Measurements from ENCODE around the gene ZNF385A.

Gene ZNF385A

DNA sequence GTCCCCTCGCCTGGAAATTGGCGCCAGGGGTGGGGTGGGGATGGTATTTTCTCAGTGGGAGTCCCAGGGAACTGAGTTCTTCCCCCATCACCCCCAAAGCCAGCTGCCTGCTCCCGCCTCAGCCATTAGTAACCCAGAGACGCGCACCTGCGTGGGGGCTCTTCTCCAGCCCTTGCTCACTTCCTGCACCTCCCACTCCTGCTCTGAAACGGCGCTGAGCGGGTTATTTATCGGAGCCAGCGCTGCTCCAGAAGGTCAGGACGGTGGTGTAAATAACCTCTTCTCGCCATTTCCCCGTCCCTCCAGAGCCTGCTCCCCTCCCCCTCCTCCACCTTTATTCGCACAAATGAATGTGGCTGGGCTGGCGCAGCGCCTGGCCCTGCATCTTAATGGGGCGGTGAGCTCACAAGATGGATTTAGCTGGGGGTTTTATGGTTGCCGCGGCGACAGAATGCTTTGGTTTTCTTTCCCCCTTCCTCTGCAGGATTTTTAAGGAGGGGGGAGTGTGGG lies 32.5 kb downstream of the ZNF385A start:
- Histone ChIP-seq H3K4me1 (ENCODE audit: insufficient read depth, low read length, severe bottlenecking) (peaks cover 5% of the 10 kb centered on the region), H3K27ac (ENCODE audit: low read depth, low read length, poor library complexity, severe bottlenecking) (no peak overlapping the region), H3K36me3 (ENCODE audit: insufficient read depth, low read length) (peaks cover 41% of the 10 kb centered on the region), H3F3A (ENCODE audit: insufficient read depth, low read length) (no peaks in the 10 kb centered on the region), H3K4me2 (ENCODE audit: low read length) (no peak overlapping the region), H3K27me3 (ENCODE audit: insufficient read depth, low read length) (no peaks in the 10 kb centered on the region), H4K20me1 (ENCODE audit: insufficient read depth, low read length) (no peaks in the 10 kb centered on the region), H2AFZ (ENCODE audit: low read length) (no peak overlapping the region), H3K4me3 (ENCODE audit: low read depth, low read length, poor library complexity, severe bottlenecking) (no peak overlapping the region), H3K79me2 (ENCODE audit: insufficient read depth, low read length) (no peaks in the 10 kb centered on the region), H3K9me2 (ENCODE audit: low read depth, low read length) (no peaks in the 10 kb centered on the region), H3K9ac (ENCODE audit: low read length) (no peak overlapping the region), H3K9me3 (ENCODE audit: low read length) (no peaks in the 10 kb centered on the region)
- TF ChIP-seq, protein P1, sequence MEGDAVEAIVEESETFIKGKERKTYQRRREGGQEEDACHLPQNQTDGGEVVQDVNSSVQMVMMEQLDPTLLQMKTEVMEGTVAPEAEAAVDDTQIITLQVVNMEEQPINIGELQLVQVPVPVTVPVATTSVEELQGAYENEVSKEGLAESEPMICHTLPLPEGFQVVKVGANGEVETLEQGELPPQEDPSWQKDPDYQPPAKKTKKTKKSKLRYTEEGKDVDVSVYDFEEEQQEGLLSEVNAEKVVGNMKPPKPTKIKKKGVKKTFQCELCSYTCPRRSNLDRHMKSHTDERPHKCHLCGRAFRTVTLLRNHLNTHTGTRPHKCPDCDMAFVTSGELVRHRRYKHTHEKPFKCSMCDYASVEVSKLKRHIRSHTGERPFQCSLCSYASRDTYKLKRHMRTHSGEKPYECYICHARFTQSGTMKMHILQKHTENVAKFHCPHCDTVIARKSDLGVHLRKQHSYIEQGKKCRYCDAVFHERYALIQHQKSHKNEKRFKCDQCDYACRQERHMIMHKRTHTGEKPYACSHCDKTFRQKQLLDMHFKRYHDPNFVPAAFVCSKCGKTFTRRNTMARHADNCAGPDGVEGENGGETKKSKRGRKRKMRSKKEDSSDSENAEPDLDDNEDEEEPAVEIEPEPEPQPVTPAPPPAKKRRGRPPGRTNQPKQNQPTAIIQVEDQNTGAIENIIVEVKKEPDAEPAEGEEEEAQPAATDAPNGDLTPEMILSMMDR (IDR thresholded peaks at IDR 0.05; ENCODE audit: low read length) = no peak
- no peak for TF ChIP-seq EZH2 (IDR thresholded peaks at IDR 0.05; ENCODE audit: borderline replicate concordance, low read length)

DNA sequence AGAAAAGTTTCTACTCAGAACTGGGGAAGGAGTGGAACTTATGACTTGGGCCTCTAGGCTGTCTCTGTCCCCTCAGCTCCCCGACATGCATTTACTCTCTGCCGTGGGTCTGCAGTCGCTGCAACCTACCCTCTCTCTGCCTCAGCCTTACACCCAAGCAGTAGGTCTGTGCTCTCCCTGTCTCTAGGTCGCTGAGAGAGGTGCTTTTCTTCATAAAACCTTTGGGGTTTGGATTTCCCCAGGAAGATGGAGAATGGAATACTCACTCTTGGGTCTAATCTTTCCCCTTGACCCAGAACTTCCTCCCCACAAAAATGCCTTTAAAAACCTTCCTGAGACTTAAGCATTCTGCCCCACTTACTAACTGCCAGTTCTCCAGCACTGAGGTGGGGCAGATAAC lies 33.2 kb downstream of the ZNF385A start:
- H3K4me1 ChIP-seq (ENCODE audit: insufficient read depth, low read length, severe bottlenecking) = no peaks in the 10 kb centered on the region
- no peak for TF ChIP-seq EZH2 (IDR thresholded peaks at IDR 0.05; ENCODE audit: borderline replicate concordance, low read length)
- TF ChIP-seq, protein P1 (IDR thresholded peaks at IDR 0.05; ENCODE audit: low read length) = no peak
- H3K9me2 ChIP-seq (ENCODE audit: low read depth, low read length) = no peaks in the 10 kb centered on the region
- no peak overlapping the region for H3K27ac ChIP-seq (ENCODE audit: low read depth, low read length, poor library complexity, severe bottlenecking)
- no peak overlapping the region for H2AFZ ChIP-seq (ENCODE audit: low read length)
- H3K4me3 ChIP-seq (ENCODE audit: low read depth, low read length, poor library complexity, severe bottlenecking) = no peak overlapping the region
- H4K20me1 ChIP-seq (ENCODE audit: insufficient read depth, low read length) = no peaks in the 10 kb centered on the region
- no peaks in the 10 kb centered on the region for H3K79me2 ChIP-seq (ENCODE audit: insufficient read depth, low read length)
- H3K27me3 ChIP-seq (ENCODE audit: insufficient read depth, low read length) = no peaks in the 10 kb centered on the region
- H3K4me2 ChIP-seq (ENCODE audit: low read length) = no peak overlapping the region
- no peak overlapping the region for H3K9ac ChIP-seq (ENCODE audit: low read length)
- no peaks in the 10 kb centered on the region for H3F3A ChIP-seq (ENCODE audit: insufficient read depth, low read length)
- H3K9me3 ChIP-seq (ENCODE audit: low read length) = no peaks in the 10 kb centered on the region
- peaks cover 44% of the 10 kb centered on the region for H3K36me3 ChIP-seq (ENCODE audit: insufficient read depth, low read length)

DNA sequence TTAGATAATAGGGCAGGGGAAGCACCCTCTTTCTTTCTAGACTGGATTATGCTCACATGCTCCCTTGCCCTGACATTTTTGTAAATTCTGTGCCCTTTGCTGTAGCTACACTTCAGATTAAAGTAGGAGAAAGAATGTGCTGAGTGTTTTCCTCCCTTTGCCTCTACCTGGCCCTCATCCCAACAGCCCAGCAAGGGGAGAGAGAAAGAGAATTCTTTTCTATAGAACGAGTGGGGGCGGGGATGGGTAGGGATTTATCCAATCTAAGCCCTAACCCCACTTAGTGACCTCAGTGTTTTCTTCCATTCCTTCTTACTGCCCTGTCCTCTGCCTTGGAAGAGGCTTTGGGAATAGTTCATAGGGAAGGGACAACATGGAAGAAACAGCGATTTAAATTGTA lies 33.8 kb downstream of the ZNF385A start:
- Histone ChIP-seq H3F3A (ENCODE audit: insufficient read depth, low read length) (no peaks in the 10 kb centered on the region), H3K4me2 (ENCODE audit: low read length) (no peak overlapping the region), H3K9ac (ENCODE audit: low read length) (no peak overlapping the region), H3K9me3 (ENCODE audit: low read length) (no peaks in the 10 kb centered on the region), H4K20me1 (ENCODE audit: insufficient read depth, low read length) (no peaks in the 10 kb centered on the region), H3K27ac (ENCODE audit: low read depth, low read length, poor library complexity, severe bottlenecking) (no peak overlapping the region), H3K4me1 (ENCODE audit: insufficient read depth, low read length, severe bottlenecking) (no peaks in the 10 kb centered on the region), H3K79me2 (ENCODE audit: insufficient read depth, low read length) (no peaks in the 10 kb centered on the region), H3K4me3 (ENCODE audit: low read depth, low read length, poor library complexity, severe bottlenecking) (no peak overlapping the region), H3K27me3 (ENCODE audit: insufficient read depth, low read length) (no peaks in the 10 kb centered on the region), H3K9me2 (ENCODE audit: low read depth, low read length) (no peaks in the 10 kb centered on the region), H3K36me3 (ENCODE audit: insufficient read depth, low read length) (peaks cover 48% of the 10 kb centered on the region), H2AFZ (ENCODE audit: low read length) (no peak overlapping the region)
- no peak for TF ChIP-seq EZH2 (IDR thresholded peaks at IDR 0.05; ENCODE audit: borderline replicate concordance, low read length)
- TF ChIP-seq, protein P1 (IDR thresholded peaks at IDR 0.05; ENCODE audit: low read length) = no peak
